Thyroid gland (tissue), 4 donors: Measurements from ENCODE around the gene PPP4R2.

Experiments used
- CTCF ChIP-seq, 6 experiments: fragments of 200-600 bp in 3 of 6; fragments of 450-650 bp in 3 of 6; sonication (generic) in 3 of 6; IDR thresholded peaks; one replicate each; pipeline ENCODE4 v1.5.1; 2016 to 2019; ENCODE audit warnings: antibody characterized with exemption in 6 of 6, mild to moderate bottlenecking in 2 of 6, inconsistent platforms in 1 of 6, moderate library complexity in 1 of 6
- POLR2A ChIP-seq, 2 donors: fragments of 450-650 bp; IDR thresholded peaks; one replicate each; pipeline ENCODE4 v1.6.1; 2017; ENCODE audit warnings: antibody characterized with exemption in 2 of 2, mild to moderate bottlenecking in 2 of 2, moderate library complexity in 1 of 2

- TF ChIP-seq CTCF (IDR thresholded peaks at IDR 0.05) (no peak), POLR2A (IDR thresholded peaks at IDR 0.05) (no peak)
These were observed 23.4 kb upstream of the PPP4R2 start for GRCh38 chr3:72973031-72973723.
